Central memory CD8-positive, alpha-beta T cell (primary cell): ENCODE measurements around the gene PRKCE.

ENCODE experiments used
- ATAC-seq: fragments of 150-1000 bp; cut with Tn5 transposase; replicated peaks from 2 replicates; pipeline ENCODE4 v1.10.0; 2022; ENCODE audit warnings: mild to moderate bottlenecking, moderate FRiP score, moderate number of reproducible peaks; ENCODE audit not compliant: poor library complexity, severe bottlenecking; ENCODE audit errors: extremely low read depth
- DNase-seq, 2 donors: peaks; one replicate each; pipeline ENCODE4 v3.0.0; 2021; ENCODE audit warnings: low spot score in 2 of 2
- H3K27ac Mint-ChIP-seq: one replicate; pipeline ENCODE4 v1.8.0; 2022; ENCODE audit warnings: low read depth, mild to moderate bottlenecking, moderate library complexity, mixed read lengths
- H3K27me3 Mint-ChIP-seq: one replicate; pipeline ENCODE4 v1.8.0; 2022; ENCODE audit warnings: mixed read lengths
- H3K36me3 Mint-ChIP-seq: one replicate; pipeline ENCODE4 v1.8.0; 2022; ENCODE audit warnings: mild to moderate bottlenecking, moderate library complexity, mixed read lengths; ENCODE audit not compliant: insufficient read depth
- H3K4me1 Mint-ChIP-seq: one replicate; pipeline ENCODE4 v1.8.0; 2022; ENCODE audit warnings: mixed read lengths
- H3K4me3 Mint-ChIP-seq: one replicate; pipeline ENCODE4 v1.8.0; 2022; ENCODE audit warnings: mild to moderate bottlenecking, moderate library complexity, mixed read lengths
- H3K9me3 Mint-ChIP-seq: one replicate; pipeline ENCODE4 v1.8.0; 2022; ENCODE audit warnings: mixed read lengths

PRKCE gene

GRCh38 chr2:45891719-45892424 is 240.4 kb downstream of the PRKCE start:
- Mint-ChIP-seq H3K4me3 (no peak overlapping the region), H3K36me3 (peaks cover 2% of the 10 kb centered on the region), H3K27me3 (no peaks in the 10 kb centered on the region), H3K4me1 (peaks cover 18% of the 10 kb centered on the region), H3K27ac (no peak overlapping the region), H3K9me3 (no peaks in the 10 kb centered on the region)
- no peak for DNase-seq
- no peak for ATAC-seq

GRCh38 chr2:45892425-45892745 is 240.9 kb downstream of the PRKCE start:
- Mint-ChIP-seq H3K4me3 (no peak overlapping the region), H3K4me1 (peaks cover 18% of the 10 kb centered on the region)

DNA sequence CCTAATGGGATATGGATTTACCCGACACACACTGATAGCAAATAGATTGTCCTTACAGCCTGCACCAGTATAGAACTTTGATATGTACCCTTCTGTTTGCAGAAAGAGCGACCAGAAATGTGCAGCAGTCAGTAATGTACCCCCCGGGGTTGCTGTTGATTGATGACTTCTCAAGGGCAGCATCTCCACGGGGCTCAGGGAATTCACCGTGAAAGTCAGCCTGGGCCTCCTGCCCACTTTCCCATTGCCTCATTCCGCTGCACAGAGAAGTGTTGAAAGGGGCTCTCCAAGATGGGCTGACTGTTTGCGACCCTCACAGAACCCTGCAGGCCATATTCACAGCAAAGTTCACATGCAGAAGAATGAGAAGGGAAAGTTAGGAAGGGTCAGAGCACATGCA is 241.3 kb downstream of the PRKCE start:
- no peaks in the 10 kb centered on the region for H3K27me3 Mint-ChIP-seq
- DNase-seq (no peak), ATAC-seq (no peak)
- no peak overlapping the region for H3K27ac Mint-ChIP-seq
- H3K4me1 Mint-ChIP-seq, result peaks cover 18% of the 10 kb centered on the region
- no peaks in the 10 kb centered on the region for H3K9me3 Mint-ChIP-seq
- peaks cover 2% of the 10 kb centered on the region for H3K36me3 Mint-ChIP-seq
- no peak overlapping the region for H3K4me3 Mint-ChIP-seq

More at GRCh38 chr2:45892425-45892745, 240.9 kb downstream of the PRKCE start:
- DNase-seq, result no peak
- Mint-ChIP-seq H3K27me3 (no peaks in the 10 kb centered on the region), H3K36me3 (peaks cover 2% of the 10 kb centered on the region), H3K27ac (no peak overlapping the region), H3K9me3 (no peaks in the 10 kb centered on the region)
- ATAC-seq, result no peak

DNA sequence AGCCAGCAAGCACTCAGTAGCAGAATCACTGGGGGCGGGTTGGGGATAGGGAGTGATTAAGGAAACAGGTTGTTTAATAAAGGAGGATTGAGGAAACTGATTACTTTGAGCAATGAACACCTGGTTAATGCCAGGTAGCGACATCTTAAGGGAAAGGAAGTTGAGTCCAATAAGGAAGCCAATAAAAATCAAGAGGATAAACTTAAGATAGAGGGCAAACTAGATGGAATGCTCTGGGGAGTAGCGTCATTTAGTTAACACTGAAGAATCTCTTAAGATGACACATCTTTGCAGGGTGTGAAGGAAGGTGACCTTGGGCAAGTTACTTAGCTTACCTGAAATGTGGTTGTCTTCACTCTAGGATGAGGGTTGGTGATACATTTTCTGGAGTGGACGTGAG is 242.7 kb downstream of the PRKCE start:
- DNase-seq, result no peak
- H3K36me3 Mint-ChIP-seq, result peaks cover 4% of the 10 kb centered on the region
- no peak overlapping the region for H3K4me3 Mint-ChIP-seq
- no peak overlapping the region for H3K27ac Mint-ChIP-seq
- ATAC-seq, result no peak
- peaks cover 18% of the 10 kb centered on the region for H3K4me1 Mint-ChIP-seq
- H3K27me3 Mint-ChIP-seq, result no peaks in the 10 kb centered on the region
- no peaks in the 10 kb centered on the region for H3K9me3 Mint-ChIP-seq

DNA sequence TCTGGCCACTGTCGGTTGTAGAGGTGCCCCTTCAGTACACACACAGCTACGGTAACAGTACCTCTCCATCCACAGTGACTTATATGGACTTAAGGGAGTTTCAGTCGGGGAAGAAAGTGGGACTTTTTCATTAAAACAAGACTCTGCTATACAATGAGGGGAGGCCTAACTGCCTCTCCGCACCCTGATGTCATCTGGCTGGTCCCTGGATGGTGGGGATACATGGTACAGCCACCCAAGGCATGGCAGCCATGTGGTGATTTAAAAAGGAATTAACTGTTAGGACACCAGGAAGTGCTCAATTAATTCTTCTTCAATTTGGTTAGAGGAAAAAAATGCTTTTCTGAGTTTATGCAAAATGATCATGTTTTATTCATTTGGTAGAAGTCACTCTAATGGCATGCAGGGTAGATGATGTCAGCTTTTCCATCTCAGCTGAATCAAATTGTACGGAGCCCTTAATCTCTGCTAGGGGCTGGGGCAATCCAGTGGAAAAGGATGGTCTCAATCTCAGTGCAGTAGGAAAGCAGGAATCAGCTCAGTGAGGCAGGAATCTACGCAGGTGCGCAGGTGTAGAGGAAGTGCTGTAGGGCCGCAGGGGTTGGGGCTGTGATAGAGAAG is 243.9 kb downstream of the PRKCE start:
- Mint-ChIP-seq H3K36me3 (peaks cover 4% of the 10 kb centered on the region), H3K4me3 (no peak overlapping the region), H3K4me1 (peaks cover 18% of the 10 kb centered on the region), H3K27me3 (no peaks in the 10 kb centered on the region), H3K27ac (no peak overlapping the region), H3K9me3 (no peaks in the 10 kb centered on the region)
- ATAC-seq (no peak), DNase-seq (no peak)

GRCh38 chr2:45896311-45896710 is 244.8 kb downstream of the PRKCE start:
- H3K27ac Mint-ChIP-seq, result no peak overlapping the region
- H3K36me3 Mint-ChIP-seq, result peaks cover 2% of the 10 kb centered on the region
- H3K4me3 Mint-ChIP-seq, result no peak overlapping the region
- ATAC-seq (no peak), DNase-seq (no peak)
- no peaks in the 10 kb centered on the region for H3K27me3 Mint-ChIP-seq
- no peaks in the 10 kb centered on the region for H3K9me3 Mint-ChIP-seq
- H3K4me1 Mint-ChIP-seq, result peaks cover 11% of the 10 kb centered on the region

- ATAC-seq, result no peak
- Mint-ChIP-seq H3K27me3 (no peaks in the 10 kb centered on the region), H3K27ac (no peak overlapping the region), H3K4me1 (no peaks in the 10 kb centered on the region), H3K36me3 (peaks cover 2% of the 10 kb centered on the region), H3K9me3 (no peaks in the 10 kb centered on the region), H3K4me3 (no peak overlapping the region)
- DNase-seq, result no peak
These were observed 246.4 kb downstream of the PRKCE start for GRCh38 chr2:45897842-45898241.

- DNase-seq, result no peak
- Mint-ChIP-seq H3K4me1 (no peaks in the 10 kb centered on the region), H3K4me3 (no peak overlapping the region), H3K36me3 (peaks cover 2% of the 10 kb centered on the region), H3K9me3 (no peaks in the 10 kb centered on the region), H3K27me3 (no peaks in the 10 kb centered on the region), H3K27ac (no peak overlapping the region)
- ATAC-seq, result no peak
These were observed 247.3 kb downstream of the PRKCE start for GRCh38 chr2:45898819-45899218.

DNA sequence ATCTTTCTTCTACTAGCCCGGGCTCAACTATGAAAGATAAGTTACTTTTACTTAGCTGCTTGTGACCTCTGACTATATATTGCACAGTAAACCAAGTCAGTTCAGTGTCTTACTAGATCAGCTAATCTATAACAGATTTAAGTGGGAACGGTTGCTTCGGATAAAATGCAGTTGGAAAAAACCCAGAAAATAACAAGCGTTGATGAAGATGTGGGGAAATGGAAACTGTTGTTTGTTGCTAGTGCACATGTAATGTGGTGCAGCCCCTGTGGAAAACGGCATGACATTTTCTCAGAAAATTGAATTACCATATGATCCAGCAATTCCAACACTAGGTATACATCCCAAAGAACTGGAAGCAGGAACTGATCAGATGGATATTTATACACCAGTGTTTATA is 248.5 kb downstream of the PRKCE start:
- H3K27ac Mint-ChIP-seq, result no peak overlapping the region
- no peaks in the 10 kb centered on the region for H3K9me3 Mint-ChIP-seq
- DNase-seq (no peak), ATAC-seq (no peak)
- H3K36me3 Mint-ChIP-seq, result peaks cover 2% of the 10 kb centered on the region
- no peaks in the 10 kb centered on the region for H3K4me1 Mint-ChIP-seq
- H3K27me3 Mint-ChIP-seq, result no peaks in the 10 kb centered on the region
- no peak overlapping the region for H3K4me3 Mint-ChIP-seq

DNA sequence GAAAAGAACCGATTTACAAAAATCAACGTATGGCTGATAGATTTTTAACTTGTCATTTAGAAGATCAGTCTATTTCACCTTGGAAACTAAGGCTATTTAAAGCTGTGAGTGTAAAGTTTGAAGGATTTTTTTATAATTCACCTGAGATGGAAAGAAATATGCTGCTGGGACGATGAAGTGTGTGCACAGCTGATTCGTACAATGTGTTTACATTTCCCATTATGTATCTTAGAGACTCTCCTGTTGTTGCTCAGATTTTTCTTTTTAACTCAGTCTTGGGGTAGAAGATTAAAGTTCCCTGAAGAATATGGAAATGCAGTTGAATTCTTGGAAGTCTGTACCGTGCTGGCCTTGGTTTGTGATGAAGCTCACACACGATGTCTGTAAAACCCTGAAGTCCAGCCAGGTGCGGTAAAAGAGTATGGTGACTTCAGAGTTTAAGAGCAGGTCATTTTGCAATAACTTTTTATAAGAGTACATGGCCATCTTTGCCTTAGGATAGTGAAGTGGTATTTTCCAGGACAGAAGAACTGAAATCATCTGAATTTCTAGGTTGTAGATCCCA is 250.1 kb downstream of the PRKCE start:
- Mint-ChIP-seq H3K9me3 (no peaks in the 10 kb centered on the region), H3K4me1 (peaks cover under 1% of the 10 kb centered on the region), H3K27ac (no peak overlapping the region), H3K27me3 (no peaks in the 10 kb centered on the region), H3K4me3 (no peak overlapping the region), H3K36me3 (peaks cover 4% of the 10 kb centered on the region)
- ATAC-seq, result no peak
- no peak for DNase-seq

DNA sequence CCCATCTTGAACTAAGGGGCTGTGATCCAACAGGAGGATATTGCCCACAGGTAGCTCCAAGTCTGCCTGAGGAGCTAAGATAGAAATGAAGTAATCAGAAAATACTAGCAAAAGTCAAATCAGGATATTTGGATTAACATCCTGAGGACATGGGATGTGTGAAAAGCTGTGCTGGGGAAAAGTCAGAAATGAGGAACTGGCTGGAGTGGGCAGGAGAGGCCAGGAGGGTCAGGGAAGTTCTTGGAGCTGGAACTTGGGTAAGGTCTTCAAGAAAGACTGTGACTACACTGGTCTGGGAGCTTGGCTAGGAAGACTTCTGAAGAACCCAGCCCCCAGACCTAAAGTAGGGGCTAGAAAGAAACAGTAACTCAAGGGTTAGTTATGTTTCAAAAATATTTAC is 250.9 kb downstream of the PRKCE start:
- Mint-ChIP-seq H3K4me1 (peaks cover 6% of the 10 kb centered on the region), H3K4me3 (no peak overlapping the region), H3K9me3 (no peaks in the 10 kb centered on the region), H3K36me3 (peaks cover 4% of the 10 kb centered on the region), H3K27me3 (no peaks in the 10 kb centered on the region), H3K27ac (no peak overlapping the region)
- DNase-seq, result no peak
- ATAC-seq, result no peak

DNA sequence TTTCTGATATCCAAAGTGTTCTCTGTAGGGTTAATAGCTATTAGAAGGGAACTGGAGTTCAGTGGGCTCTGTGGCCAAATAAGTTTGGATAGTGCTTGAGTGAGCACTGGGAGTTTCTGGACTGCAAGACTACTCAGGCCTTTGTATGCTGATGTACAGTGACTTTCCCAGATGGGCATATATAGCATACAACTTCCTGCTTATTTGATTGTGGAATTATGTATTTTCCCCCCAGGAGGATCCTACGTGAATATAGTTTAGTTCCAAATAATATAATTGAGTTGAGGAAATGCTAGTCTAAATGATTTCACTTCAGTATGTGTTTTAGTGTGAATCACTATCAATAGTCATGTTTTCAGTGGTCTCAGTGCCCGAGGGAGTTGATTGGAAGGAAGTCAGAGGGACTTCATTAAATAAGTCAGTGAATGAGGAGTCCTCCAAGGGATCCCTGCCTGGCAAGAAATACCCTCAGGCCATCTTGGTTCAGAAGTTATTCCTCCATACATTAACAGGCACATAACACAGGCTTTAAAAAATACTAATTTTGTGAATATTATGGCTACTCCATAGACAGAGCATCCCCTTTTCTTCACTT is 251.4 kb downstream of the PRKCE start:
- DNase-seq (no peak), ATAC-seq (no peak)
- peaks cover 4% of the 10 kb centered on the region for H3K36me3 Mint-ChIP-seq
- no peak overlapping the region for H3K27ac Mint-ChIP-seq
- H3K4me3 Mint-ChIP-seq, result no peak overlapping the region
- H3K9me3 Mint-ChIP-seq, result no peaks in the 10 kb centered on the region
- no peaks in the 10 kb centered on the region for H3K27me3 Mint-ChIP-seq
- H3K4me1 Mint-ChIP-seq, result peaks cover 6% of the 10 kb centered on the region
